NT2/D1 (cell line): Measurements from ENCODE around the gene CXorf66.

Experiments
- DNase-seq: peaks from one replicate; pipeline ENCODE4 v3.0.0-alpha.2; 2011; ENCODE audit warnings: low read depth, low spot score
- H3K27me3 ChIP-seq: 2 replicates; pipeline ENCODE4 v1.6.0; 2011; ENCODE audit warnings: mild to moderate bottlenecking; ENCODE audit not compliant: insufficient read length, insufficient read depth
- H3K36me3 ChIP-seq: 2 replicates; pipeline ENCODE4 v1.6.1; 2011; ENCODE audit warnings: mild to moderate bottlenecking, low read length, mixed read lengths; ENCODE audit not compliant: insufficient read depth, insufficient read length
- H3K4me1 ChIP-seq: 2 replicates; pipeline ENCODE4 v1.5.1; 2011; ENCODE audit not compliant: insufficient read depth, insufficient read length
- H3K4me3 ChIP-seq: 2 replicates; pipeline ENCODE4 v1.5.1; 2011; ENCODE audit warnings: low read depth; ENCODE audit not compliant: insufficient read length
- H3K9ac ChIP-seq: 2 replicates; pipeline ENCODE4 v1.6.0; 2011; ENCODE audit warnings: low read depth; ENCODE audit not compliant: insufficient read length
- H3K9me3 ChIP-seq: 2 replicates; pipeline ENCODE4 v1.5.1; 2011; ENCODE audit warnings: mild to moderate bottlenecking, low read length; ENCODE audit not compliant: insufficient read depth
- SUZ12 ChIP-seq: IDR thresholded peaks from 2 replicates; pipeline ENCODE4 v1.6.1; 2011; ENCODE audit not compliant: insufficient read length, insufficient read depth; ENCODE audit errors: extremely low read depth
- YY1 ChIP-seq: IDR thresholded peaks from 2 replicates; pipeline ENCODE4 v1.6.1; 2011; ENCODE audit not compliant: insufficient read length, insufficient read depth
- ZNF274 ChIP-seq: IDR thresholded peaks from 2 replicates; pipeline ENCODE4 v1.6.1; 2011; ENCODE audit warnings: mild to moderate bottlenecking, low read depth, low read length

The CXorf66 gene

GRCh38 chrX:139965421-139965820 lies at the start of gene CXorf66:
CXorf66 (minus strand) TSS chrX:139965521; CDS start chrX:139965496, 25 bp downstream.
- TF ChIP-seq SUZ12 (no peak), YY1 (no peak), ZNF274 (no peak)
- H3K36me3 ChIP-seq: no peaks in the 10 kb centered on the region
- H3K9ac ChIP-seq: no peak within 1 kb of the TSS
- no peaks in the 10 kb centered on the region for H3K4me1 ChIP-seq
- DNase-seq: no peak
- H3K9me3 ChIP-seq: no peaks in the 10 kb centered on the region
- peaks cover 2% of the 10 kb centered on the region for H3K27me3 ChIP-seq
- no peak within 1 kb of the TSS for H3K4me3 ChIP-seq

GRCh38 chrX:139982856-139983255 lies 17.5 kb upstream of the CXorf66 start:
- no peak for TF ChIP-seq YY1
- TF ChIP-seq ZNF274: no peak
- TF ChIP-seq SUZ12: no peak
- H3K27me3 ChIP-seq: no peaks in the 10 kb centered on the region
- H3K4me3 ChIP-seq: no peak overlapping the region
- H3K4me1 ChIP-seq: no peaks in the 10 kb centered on the region
- H3K36me3 ChIP-seq: no peaks in the 10 kb centered on the region
- no peak overlapping the region for H3K9ac ChIP-seq
- no peaks in the 10 kb centered on the region for H3K9me3 ChIP-seq
- DNase-seq: no peak

GRCh38 chrX:139974471-139974870 lies 9.2 kb upstream of the CXorf66 start:
- H3K4me3 ChIP-seq: no peak overlapping the region
- TF ChIP-seq ZNF274: no peak
- no peak for TF ChIP-seq YY1
- no peak for TF ChIP-seq SUZ12
- no peaks in the 10 kb centered on the region for H3K4me1 ChIP-seq
- H3K27me3 ChIP-seq: peaks cover 10% of the 10 kb centered on the region
- no peak overlapping the region for H3K9ac ChIP-seq
- no peaks in the 10 kb centered on the region for H3K9me3 ChIP-seq
- DNase-seq: no peak
- H3K36me3 ChIP-seq: no peaks in the 10 kb centered on the region

GRCh38 chrX:139972629-139973624 lies 7.6 kb upstream of the CXorf66 start:
- no peak overlapping the region for H3K4me3 ChIP-seq
- no peak for TF ChIP-seq YY1
- TF ChIP-seq ZNF274: no peak
- no peak for TF ChIP-seq SUZ12
- H3K36me3 ChIP-seq: no peaks in the 10 kb centered on the region
- no peaks in the 10 kb centered on the region for H3K4me1 ChIP-seq
- no peaks in the 10 kb centered on the region for H3K9me3 ChIP-seq
- H3K9ac ChIP-seq: no peak overlapping the region
- no peak for DNase-seq
- H3K27me3 ChIP-seq: peaks cover 10% of the 10 kb centered on the region

GRCh38 chrX:139972113-139972512 lies 6.8 kb upstream of the CXorf66 start:
- Histone ChIP-seq H3K9ac (no peak overlapping the region), H3K4me3 (no peak overlapping the region), H3K4me1 (no peaks in the 10 kb centered on the region), H3K36me3 (no peaks in the 10 kb centered on the region), H3K9me3 (no peaks in the 10 kb centered on the region), H3K27me3 (peaks cover 10% of the 10 kb centered on the region)
- no peak for TF ChIP-seq ZNF274
- TF ChIP-seq SUZ12: no peak
- no peak for TF ChIP-seq YY1
- DNase-seq: no peak

- Histone ChIP-seq H3K4me3 (no peak overlapping the region), H3K27me3 (peaks cover 10% of the 10 kb centered on the region), H3K36me3 (no peaks in the 10 kb centered on the region), H3K9me3 (no peaks in the 10 kb centered on the region), H3K9ac (no peak overlapping the region), H3K4me1 (no peaks in the 10 kb centered on the region)
- no peak for DNase-seq
- TF ChIP-seq SUZ12 (no peak), ZNF274 (no peak), YY1 (no peak)
Observed at GRCh38 chrX:139971394-139971749, 6.1 kb upstream of the CXorf66 start.

- TF ChIP-seq SUZ12 (no peak), YY1 (no peak), ZNF274 (no peak)
- no peaks in the 10 kb centered on the region for H3K36me3 ChIP-seq
- no peaks in the 10 kb centered on the region for H3K4me1 ChIP-seq
- H3K27me3 ChIP-seq: peaks cover 10% of the 10 kb centered on the region
- no peak overlapping the region for H3K4me3 ChIP-seq
- no peak for DNase-seq
- no peak overlapping the region for H3K9ac ChIP-seq
- no peaks in the 10 kb centered on the region for H3K9me3 ChIP-seq
Observed at GRCh38 chrX:139969286-139969685, 4.0 kb upstream of the CXorf66 start.

- no peaks in the 10 kb centered on the region for H3K9me3 ChIP-seq
- H3K27me3 ChIP-seq: peaks cover 10% of the 10 kb centered on the region
- TF ChIP-seq SUZ12 (no peak), ZNF274 (no peak), YY1 (no peak)
- no peaks in the 10 kb centered on the region for H3K4me1 ChIP-seq
- no peaks in the 10 kb centered on the region for H3K36me3 ChIP-seq
- no peak overlapping the region for H3K9ac ChIP-seq
- no peak overlapping the region for H3K4me3 ChIP-seq
- DNase-seq: no peak
Observed at GRCh38 chrX:139967750-139968149, 2.4 kb upstream of the CXorf66 start.
